Lower leg skin (tissue), 3 donors: ENCODE data around the gene TTC7B.

Experiments used
- CTCF ChIP-seq, 3 donors: fragments of 450-650 bp; IDR thresholded peaks; one replicate each; pipeline ENCODE4 v1.5.1; 2016; ENCODE audit warnings: antibody characterized with exemption in 3 of 3, mild to moderate bottlenecking in 3 of 3, moderate library complexity in 2 of 3
- POLR2A ChIP-seq, 2 donors: fragments of 450-650 bp; IDR thresholded peaks; one replicate each; pipeline ENCODE4 v1.6.1; 2016 to 2017; ENCODE audit warnings: antibody characterized with exemption in 2 of 2, mild to moderate bottlenecking in 1 of 2, moderate library complexity in 1 of 2

- TF ChIP-seq CTCF (IDR thresholded peaks at IDR 0.05): no peak
- no peak for TF ChIP-seq POLR2A (IDR thresholded peaks at IDR 0.05)
Measured at GRCh38 chr14:90799420-90799819, 16.8 kb downstream of the TTC7B start.
